Esophagus squamous epithelium (tissue), 4 donors: ENCODE results near the gene HMG20A.

ENCODE experiments used
- CTCF ChIP-seq, 6 experiments: fragments of 450-650 bp in 4 of 6; fragments of 200-600 bp in 2 of 6; sonication (generic) in 2 of 6; IDR thresholded peaks; one replicate each; pipeline ENCODE4 v1.5.1; 2016 to 2019; ENCODE audit warnings: antibody characterized with exemption in 6 of 6, mild to moderate bottlenecking in 4 of 6, moderate library complexity in 4 of 6
- POLR2A ChIP-seq, 4 donors: fragments of 450-650 bp; IDR thresholded peaks; one replicate each; pipeline ENCODE4 v1.6.1; 2017; ENCODE audit warnings: antibody characterized with exemption in 4 of 4, mild to moderate bottlenecking in 4 of 4, moderate library complexity in 3 of 4

- TF ChIP-seq POLR2A (IDR thresholded peaks at IDR 0.05), result no peak
- TF ChIP-seq CTCF (IDR thresholded peaks at IDR 0.05), result no peak
These were observed 19.8 kb downstream of the HMG20A start for GRCh38 chr15:77440378-77440999.
